ENCODE measurements around the gene ENTREP1.

ENTREP1 gene

GRCh38 chr9:69322256-69322655, 2.8 kb upstream of the ENTREP1 start:
- DNase-seq, result no peak

- DNase-seq, result no peak
Measured at GRCh38 chr9:69323861-69324260, 1.2 kb upstream of the ENTREP1 start.

DNA sequence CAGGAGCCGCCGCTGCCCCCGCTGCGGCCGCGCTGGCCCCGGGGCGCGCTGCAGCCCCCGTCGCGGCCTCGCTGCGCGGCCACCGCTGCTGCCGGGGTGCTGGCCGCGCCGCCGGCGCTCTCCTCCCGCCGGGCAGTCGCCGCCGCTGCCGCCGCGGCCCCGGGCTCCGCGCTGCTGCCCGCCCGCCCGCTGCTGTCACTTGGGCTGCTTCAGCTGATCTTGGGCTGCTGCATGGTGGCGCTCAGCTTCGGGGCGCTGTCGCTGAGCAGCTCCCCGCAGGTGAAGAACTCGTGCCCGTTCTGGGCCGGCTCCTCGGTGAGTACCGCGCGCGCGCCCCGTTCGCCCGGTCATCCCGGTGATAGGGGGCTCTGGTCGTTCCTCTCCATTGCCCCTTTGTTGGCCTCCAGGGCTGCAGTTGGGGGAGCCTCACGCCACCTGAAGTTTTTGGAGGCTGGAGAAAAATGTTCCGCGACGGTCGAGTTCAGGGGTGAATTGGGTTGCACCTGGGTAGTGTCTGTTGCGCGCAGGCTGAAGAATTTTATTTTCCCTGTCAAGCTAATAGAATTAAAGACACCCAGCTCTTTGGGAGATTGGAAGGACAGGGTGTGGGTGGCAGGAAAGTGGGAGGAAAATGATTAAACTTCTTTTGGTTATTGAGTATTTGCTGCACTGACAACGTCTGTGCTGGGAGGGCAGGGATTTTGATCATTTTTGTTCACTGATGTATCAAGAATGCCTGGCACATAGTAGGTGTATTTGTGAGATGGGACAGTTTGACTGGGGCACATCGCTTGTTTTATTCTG, 596 bp downstream of the ENTREP1 start:
- no peak for DNase-seq

GRCh38 chr9:69326261-69326660, 1.2 kb downstream of the ENTREP1 start:
- no peak for DNase-seq

DNA sequence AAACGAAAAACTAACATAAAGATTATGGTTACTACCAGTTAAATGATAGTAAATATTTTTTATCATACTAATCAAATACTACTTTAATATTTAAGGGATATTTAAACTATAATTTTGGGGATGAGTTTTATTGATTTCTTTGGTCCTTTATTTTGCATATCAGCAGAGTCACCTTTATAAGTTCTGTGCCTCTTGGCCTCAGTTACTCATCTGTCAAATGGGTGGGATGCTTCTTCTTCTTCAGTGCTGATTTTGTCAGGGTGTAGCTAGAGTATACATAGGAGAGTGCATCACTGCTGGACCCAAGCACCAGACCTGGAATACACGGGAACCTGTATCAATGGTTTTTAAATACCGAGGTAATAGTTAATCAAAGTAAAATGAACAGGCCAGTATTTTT, 5.6 kb downstream of the ENTREP1 start:
- no peak for DNase-seq

DNA sequence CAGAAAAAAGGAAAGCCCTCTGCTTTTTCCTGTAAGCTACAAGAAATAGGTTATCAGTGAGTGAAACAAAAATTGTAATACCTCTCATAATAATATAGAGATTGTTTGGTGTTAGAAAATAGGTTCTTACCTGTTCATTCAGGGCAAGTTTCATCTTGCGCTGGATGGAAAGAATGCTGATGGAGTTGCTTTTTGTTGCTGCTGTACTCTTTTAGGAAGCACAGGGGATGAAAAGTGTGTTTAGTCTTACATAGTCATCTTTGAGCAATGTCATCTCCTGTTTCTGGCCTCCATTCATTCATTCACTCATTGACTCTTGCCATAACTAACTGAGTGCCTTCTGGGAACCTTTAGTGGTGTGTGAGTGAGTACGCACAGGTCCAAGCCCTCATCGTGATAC, 6.4 kb downstream of the ENTREP1 start:
- DNase-seq, result no peak

DNA sequence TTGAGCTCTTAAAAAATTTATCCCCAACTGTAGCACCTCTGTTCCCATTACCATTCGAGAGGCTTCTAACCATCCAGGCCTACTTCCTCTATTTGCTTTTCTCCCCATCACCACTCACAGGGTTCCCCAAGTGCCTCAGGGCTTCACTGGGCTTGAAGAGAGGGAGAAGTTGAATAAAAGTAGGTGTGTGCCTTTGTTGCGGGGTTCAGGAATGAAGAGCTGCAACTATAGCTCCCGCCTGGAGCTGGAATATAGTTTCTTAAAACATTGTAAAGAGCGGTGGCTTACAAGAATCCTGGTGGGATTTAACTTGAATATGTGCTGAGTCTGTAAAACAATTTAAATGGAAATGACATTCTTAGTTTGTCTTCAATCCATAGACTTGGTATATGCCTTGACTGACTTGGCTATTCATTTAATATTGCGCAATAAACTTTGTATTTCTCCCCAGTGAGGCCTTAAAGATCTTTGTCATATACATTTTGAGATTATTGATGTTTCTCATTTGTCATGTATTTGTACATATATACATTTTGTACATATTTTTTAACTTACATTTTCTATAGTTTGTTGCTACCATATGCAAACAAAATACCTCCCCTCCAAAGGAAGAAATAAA, 7.2 kb downstream of the ENTREP1 start:
- DNase-seq, result no peak

DNA sequence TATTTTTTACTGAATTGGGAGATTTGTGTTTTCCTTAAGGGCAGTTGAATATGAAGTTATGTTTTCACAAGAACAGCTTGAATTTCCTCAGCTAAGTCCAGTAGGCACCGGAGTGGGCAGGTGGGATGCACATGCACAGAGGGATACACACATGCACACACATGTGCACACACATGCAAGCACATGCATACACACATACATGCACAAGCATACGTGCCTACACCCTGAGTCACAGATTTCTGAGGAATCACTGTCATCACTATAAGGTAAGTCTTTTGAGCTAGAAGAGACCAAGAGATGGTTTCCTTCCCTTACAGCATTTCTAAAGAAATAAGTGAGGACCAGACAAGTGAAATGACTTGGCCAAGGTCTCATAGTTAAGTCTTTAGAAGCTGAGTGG, 8.7 kb downstream of the ENTREP1 start:
- no peak for DNase-seq

GRCh38 chr9:69334317-69334716, 9.3 kb downstream of the ENTREP1 start:
- DNase-seq, result no peak

- no peak for DNase-seq
Measured at GRCh38 chr9:69339620-69340019, 14.6 kb downstream of the ENTREP1 start.

DNA sequence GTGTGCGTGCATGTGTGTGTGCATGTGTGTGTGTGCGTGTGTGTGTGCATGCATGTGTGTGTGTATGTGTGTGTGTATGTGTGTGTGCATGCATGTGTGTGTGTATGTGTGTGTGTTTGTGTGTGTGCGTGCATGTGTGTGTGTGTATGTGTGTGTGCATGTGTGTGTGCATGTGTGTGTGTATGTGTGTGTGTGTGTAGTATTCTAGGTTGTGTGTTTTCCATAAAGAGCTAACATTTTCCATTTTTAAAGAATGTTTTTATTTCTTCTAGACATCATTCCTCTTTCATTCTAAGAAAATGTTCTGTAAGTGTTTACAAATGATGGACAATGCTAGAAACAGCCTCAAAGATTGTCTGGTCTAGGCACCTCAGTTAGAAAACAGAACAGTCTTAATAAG, 15.6 kb downstream of the ENTREP1 start:
- DNase-seq, result no peak

GRCh38 chr9:69342769-69343168, 17.8 kb downstream of the ENTREP1 start:
- DNase-seq, result no peak

DNA sequence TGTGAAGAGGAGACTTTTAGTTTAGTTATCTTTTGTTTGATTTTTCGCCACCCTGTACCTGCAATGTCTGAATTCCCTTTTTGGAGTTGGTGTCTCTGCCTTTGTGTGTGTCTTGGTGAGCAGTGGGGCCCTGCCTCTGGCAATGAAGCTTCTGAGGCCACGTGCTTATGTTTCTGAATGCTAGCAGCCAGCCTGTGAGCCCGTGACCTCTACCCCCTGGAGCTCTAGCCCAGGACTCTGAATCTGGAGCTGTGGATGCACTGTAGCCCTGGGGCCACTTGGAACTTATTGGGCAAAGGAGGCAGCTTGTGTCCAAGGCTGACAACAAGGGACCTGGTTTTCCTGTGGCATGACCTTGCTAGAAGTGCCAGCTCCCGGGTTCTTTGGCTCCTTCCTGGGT, 19.4 kb downstream of the ENTREP1 start:
- DNase-seq, result no peak

DNA sequence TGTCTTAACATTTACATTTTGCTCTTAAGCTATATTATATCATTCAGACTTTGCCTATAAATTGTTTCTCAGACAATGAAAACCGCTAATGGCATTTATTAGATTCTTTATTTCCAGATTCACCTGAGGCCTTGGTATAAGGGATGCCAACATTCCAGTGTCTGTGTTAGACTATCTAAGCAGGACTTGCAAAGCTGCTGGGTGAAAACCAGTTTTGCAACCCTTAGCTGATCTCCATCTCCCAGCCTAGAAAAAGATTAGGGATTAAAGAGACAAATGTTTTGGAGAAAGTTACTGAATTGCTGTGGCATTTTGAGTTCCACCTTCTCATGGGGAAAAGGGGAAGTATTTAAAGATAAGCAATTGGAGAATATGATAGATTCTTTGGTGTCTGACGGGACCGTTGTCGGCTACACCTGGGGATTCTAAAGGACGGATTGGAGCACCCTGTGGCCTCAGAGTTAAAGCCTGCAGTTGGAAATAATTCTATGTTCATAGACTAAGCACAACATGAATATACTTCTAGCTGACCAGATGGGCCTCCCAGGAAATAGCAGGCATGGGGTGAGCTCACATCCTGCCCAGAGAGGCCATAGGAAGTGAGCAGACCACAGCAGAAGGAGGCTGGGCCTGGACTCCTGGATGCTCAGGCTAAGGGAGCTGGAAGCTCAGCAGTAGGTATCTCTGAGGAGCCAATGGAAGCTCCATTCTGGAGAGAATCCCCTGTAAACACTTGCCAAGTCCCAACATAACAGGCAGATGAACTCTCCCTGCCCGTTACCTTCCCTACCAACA, 21.8 kb downstream of the ENTREP1 start:
- DNase-seq, result no peak

DNA sequence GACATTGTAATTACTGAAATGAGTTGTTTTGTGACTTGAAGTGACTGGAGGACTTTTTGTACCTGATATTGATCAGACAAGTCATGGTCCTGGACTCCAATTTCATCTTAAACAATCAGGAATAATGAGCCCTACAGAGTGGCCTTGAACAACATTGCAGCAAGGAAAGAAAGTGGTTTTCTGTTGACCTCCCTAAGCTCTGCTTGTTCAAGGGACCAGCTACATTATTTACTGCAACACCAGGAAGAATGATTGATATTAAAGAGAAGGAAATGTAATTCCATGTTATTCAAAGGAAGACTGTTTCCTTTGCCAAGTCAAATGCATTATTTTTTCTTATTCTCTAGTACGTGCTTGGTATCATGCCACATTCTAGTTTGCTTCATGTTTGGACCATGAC, 22.6 kb downstream of the ENTREP1 start:
- DNase-seq, result no peak

- no peak for DNase-seq
Measured at GRCh38 chr9:69351227-69351626, 26.2 kb downstream of the ENTREP1 start.

GRCh38 chr9:69355232-69355631, 30.2 kb downstream of the ENTREP1 start:
- no peak for DNase-seq

DNA sequence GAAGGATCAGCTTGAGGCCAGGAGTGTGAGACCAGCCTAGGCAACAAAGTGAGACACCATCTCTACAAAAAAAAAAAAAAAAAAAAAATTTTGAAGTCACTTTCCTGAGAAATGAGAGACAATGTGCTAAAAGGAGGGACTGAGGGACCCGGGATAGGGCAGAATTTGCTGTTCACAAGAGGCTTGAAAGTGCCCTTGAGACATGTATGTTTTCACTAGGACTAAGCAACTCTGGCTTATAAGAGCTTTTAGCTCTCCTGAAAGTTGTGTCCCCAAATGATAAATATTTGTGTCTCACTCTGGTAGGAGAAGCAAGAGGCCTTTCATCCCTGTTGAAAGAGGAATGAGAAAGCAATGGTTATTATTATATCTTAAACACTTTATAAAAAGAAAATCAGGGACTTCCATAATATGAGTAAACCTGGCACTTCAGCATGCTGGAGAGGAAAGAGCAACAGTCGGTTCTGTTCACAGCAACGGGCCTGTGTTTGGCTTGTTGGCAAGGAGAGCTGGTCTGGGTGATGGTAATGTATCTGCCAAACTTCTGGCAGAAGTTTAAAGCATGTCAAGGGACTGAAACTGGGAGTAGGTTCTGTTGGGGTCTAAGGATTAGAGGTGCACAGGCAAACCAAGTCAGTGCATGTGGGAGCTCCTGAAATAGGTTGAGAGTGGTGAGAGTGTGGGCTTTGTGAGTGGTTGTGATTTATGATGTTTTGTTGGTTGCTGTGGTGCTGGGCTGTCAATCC, 32.2 kb downstream of the ENTREP1 start:
- DNase-seq, result no peak

DNA sequence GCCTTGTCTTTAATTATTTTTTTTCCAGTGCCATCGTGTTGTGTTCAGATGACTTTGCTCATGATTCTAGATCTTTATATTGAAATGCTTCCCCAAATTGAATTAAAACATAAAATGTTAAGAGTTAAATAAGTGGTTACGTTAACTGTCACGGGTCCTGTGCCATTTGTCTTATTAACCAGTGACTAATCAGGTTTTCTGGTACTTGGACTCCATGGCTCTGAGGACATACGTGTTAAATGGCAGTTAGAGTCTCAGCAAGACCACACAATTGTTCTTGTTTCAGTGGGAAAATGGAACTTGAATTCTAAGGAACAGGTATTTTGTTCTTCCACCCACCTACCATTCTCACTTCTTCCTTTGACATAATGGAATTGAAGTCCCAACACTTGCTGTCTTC, 32.8 kb downstream of the ENTREP1 start:
- no peak for DNase-seq

- no peak for DNase-seq
Measured at GRCh38 chr9:69363191-69363590, 38.2 kb downstream of the ENTREP1 start.

- DNase-seq, result no peak
Measured at GRCh38 chr9:69364510-69365150, 39.6 kb downstream of the ENTREP1 start.

DNA sequence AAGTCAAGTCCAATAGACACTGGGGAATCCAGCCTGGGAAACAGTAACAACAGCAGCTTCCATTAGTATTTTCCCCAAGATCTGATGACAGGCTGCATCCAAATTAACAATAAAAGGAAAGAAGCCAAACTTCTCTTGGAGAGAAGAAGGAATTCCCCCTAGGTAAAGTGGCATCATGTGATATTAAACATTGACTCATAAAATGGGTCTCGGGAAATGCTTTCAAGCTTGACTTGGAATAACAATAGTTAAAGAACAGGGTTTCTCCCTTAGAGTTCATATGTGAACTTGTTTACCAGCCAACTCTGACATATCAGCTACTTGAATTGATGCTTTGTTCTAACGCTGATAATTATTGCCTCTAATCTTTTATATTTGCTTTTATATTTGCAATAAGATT, 45.4 kb downstream of the ENTREP1 start:
- no peak for DNase-seq

DNA sequence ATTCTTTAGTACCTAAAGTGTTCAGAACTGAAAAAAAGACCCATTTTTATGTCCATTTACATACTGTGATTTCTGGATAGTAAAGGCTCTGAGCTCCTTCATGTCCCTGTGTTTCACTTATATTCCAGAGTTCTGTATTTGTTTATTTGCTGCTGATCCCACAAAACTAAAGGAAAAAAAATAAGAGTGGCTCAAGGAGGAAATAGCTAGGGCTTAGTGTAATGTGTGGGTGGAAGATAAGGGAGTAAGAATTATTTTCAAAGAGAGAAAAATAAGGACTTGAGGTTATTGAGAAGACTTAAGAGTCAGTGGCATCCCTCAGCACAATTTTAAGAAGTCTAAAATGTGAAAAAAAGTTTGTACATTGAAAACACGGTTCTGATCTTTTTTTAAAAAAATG, 46.0 kb downstream of the ENTREP1 start:
- DNase-seq, result no peak
